Measurements from ENCODE around the gene ANKH.

GRCh38 chr5:14667290-14667689 is 204.3 kb downstream of the ANKH start:
- TF ChIP-seq, protein P1, sequence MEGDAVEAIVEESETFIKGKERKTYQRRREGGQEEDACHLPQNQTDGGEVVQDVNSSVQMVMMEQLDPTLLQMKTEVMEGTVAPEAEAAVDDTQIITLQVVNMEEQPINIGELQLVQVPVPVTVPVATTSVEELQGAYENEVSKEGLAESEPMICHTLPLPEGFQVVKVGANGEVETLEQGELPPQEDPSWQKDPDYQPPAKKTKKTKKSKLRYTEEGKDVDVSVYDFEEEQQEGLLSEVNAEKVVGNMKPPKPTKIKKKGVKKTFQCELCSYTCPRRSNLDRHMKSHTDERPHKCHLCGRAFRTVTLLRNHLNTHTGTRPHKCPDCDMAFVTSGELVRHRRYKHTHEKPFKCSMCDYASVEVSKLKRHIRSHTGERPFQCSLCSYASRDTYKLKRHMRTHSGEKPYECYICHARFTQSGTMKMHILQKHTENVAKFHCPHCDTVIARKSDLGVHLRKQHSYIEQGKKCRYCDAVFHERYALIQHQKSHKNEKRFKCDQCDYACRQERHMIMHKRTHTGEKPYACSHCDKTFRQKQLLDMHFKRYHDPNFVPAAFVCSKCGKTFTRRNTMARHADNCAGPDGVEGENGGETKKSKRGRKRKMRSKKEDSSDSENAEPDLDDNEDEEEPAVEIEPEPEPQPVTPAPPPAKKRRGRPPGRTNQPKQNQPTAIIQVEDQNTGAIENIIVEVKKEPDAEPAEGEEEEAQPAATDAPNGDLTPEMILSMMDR (optimal IDR thresholded peaks at IDR 0.05 in 1 of 3, IDR thresholded peaks at IDR 0.05 in 1 of 3, conservative IDR thresholded peaks at IDR 0.05 in 1 of 3; ENCODE audit: extremely low read depth in 1 of 3, insufficient read depth in 2 of 3, low read length in 3 of 3), result no peak
- TF ChIP-seq EZH2 (IDR thresholded peaks at IDR 0.05; ENCODE audit: low read length), result no peak
